ENCODE results near the gene ENC1.
"Not testable (repeated sequence)": the region's sequence is repeated elsewhere in the genome, so short reads cannot be mapped to it uniquely, and the experiment has no call there.

The ENC1 gene

GRCh38 chr5:74640450-74640953 lies at the start of gene ENC1:
Gene ENC1, minus strand, starts transcription at chr5:74640728. Its CDS starts 4,243 bp downstream, at chr5:74636485.
- no peaks in the 10 kb centered on the region for H3K9me3 Mint-ChIP-seq
- peak; percentile 58 to 82 for DNase-seq (ENCODE audit: low spot score in 2 of 2)
- peak; percentile 92 for ATAC-seq
- H3K4me1 Mint-ChIP-seq: peaks cover 41% of the 10 kb centered on the region
- H3K4me3 Mint-ChIP-seq: peak within 1 kb of the TSS; percentile 85
- peaks cover 5% of the 10 kb centered on the region for H3K36me3 Mint-ChIP-seq
- H3K27ac Mint-ChIP-seq: peak within 1 kb of the TSS; percentile 40

GRCh38 chr5:74686962-74687751 lies 46.6 kb upstream of the ENC1 start:
- Mint-ChIP-seq H3K36me3 (peaks cover 21% of the 10 kb centered on the region), H3K4me3 (peak overlapping the region; percentile 72), H3K4me1 (peaks cover 17% of the 10 kb centered on the region), H3K9me3 (no peaks in the 10 kb centered on the region), H3K27ac (no peak overlapping the region)
- ATAC-seq (no peak), DNase-seq (ENCODE audit: low spot score in 2 of 2) (no peak)

GRCh38 chr5:74685979-74686631 lies 45.6 kb upstream of the ENC1 start:
- Mint-ChIP-seq H3K9me3 (no peaks in the 10 kb centered on the region), H3K27ac (peak overlapping the region; percentile 64), H3K36me3 (peaks cover 20% of the 10 kb centered on the region), H3K4me3 (peak overlapping the region; percentile 72), H3K4me1 (peaks cover 17% of the 10 kb centered on the region)
- ATAC-seq: peak; percentile 3
- peak in 1 of 2 donors; percentile 50 for DNase-seq (ENCODE audit: low spot score in 2 of 2)

GRCh38 chr5:74684900-74685851 lies 44.6 kb upstream of the ENC1 start, which contains the start of gene HEXB:
Gene HEXB, plus strand, starts transcription at chr5:74685233. Its CDS starts 28 bp downstream, at chr5:74685261.
- H3K4me1 Mint-ChIP-seq: peaks cover 17% of the 10 kb centered on the region
- H3K9me3 Mint-ChIP-seq: no peaks in the 10 kb centered on the region
- ATAC-seq (peak; percentile 97), DNase-seq (ENCODE audit: low spot score in 2 of 2) (peak; percentile 73 to 91)
- peak within 1 kb of the TSS; percentile 72 for H3K4me3 Mint-ChIP-seq
- H3K36me3 Mint-ChIP-seq: peaks cover 11% of the 10 kb centered on the region
- peak within 1 kb of the TSS; percentile 64 for H3K27ac Mint-ChIP-seq

- no peak overlapping the region for H3K4me3 Mint-ChIP-seq
- H3K4me1 Mint-ChIP-seq: no peaks in the 10 kb centered on the region
- DNase-seq (ENCODE audit: low spot score in 2 of 2) (no peak), ATAC-seq (no peak)
- H3K36me3 Mint-ChIP-seq: no peaks in the 10 kb centered on the region
- no peak overlapping the region for H3K27ac Mint-ChIP-seq
- no peaks in the 10 kb centered on the region for H3K9me3 Mint-ChIP-seq
Measured at GRCh38 chr5:74679966-74680365, 39.4 kb upstream of the ENC1 start.

GRCh38 chr5:74679300-74679699 lies 38.8 kb upstream of the ENC1 start:
- not testable (repeated sequence) for H3K9me3 Mint-ChIP-seq; H3K4me1 Mint-ChIP-seq; H3K27ac Mint-ChIP-seq; H3K36me3 Mint-ChIP-seq; ATAC-seq; DNase-seq (ENCODE audit: low spot score in 2 of 2); H3K4me3 Mint-ChIP-seq

GRCh38 chr5:74678123-74678522 lies 37.6 kb upstream of the ENC1 start:
- DNase-seq (ENCODE audit: low spot score in 2 of 2); H3K4me3 Mint-ChIP-seq; H3K27ac Mint-ChIP-seq; H3K4me1 Mint-ChIP-seq; H3K36me3 Mint-ChIP-seq; H3K9me3 Mint-ChIP-seq; ATAC-seq: not testable (repeated sequence)

GRCh38 chr5:74676466-74676865 lies 35.9 kb upstream of the ENC1 start:
- DNase-seq (ENCODE audit: low spot score in 2 of 2); H3K4me3 Mint-ChIP-seq; H3K4me1 Mint-ChIP-seq; H3K36me3 Mint-ChIP-seq; H3K9me3 Mint-ChIP-seq; ATAC-seq; H3K27ac Mint-ChIP-seq: not testable (repeated sequence)

- H3K4me1 Mint-ChIP-seq: no peaks in the 10 kb centered on the region
- ATAC-seq: no peak
- no peak overlapping the region for H3K27ac Mint-ChIP-seq
- no peaks in the 10 kb centered on the region for H3K36me3 Mint-ChIP-seq
- no peak for DNase-seq (ENCODE audit: low spot score in 2 of 2)
- H3K9me3 Mint-ChIP-seq: no peaks in the 10 kb centered on the region
- no peak overlapping the region for H3K4me3 Mint-ChIP-seq
Measured at GRCh38 chr5:74673011-74673790, 32.7 kb upstream of the ENC1 start.

- H3K4me3 Mint-ChIP-seq: no peak overlapping the region
- H3K27ac Mint-ChIP-seq: no peak overlapping the region
- H3K36me3 Mint-ChIP-seq: no peaks in the 10 kb centered on the region
- no peak for DNase-seq (ENCODE audit: low spot score in 2 of 2)
- H3K9me3 Mint-ChIP-seq: no peaks in the 10 kb centered on the region
- ATAC-seq: no peak
- H3K4me1 Mint-ChIP-seq: no peaks in the 10 kb centered on the region
Measured at GRCh38 chr5:74672215-74672877, 31.8 kb upstream of the ENC1 start.

GRCh38 chr5:74670396-74671038 lies 30.0 kb upstream of the ENC1 start:
- DNase-seq (ENCODE audit: low spot score in 2 of 2): no peak
- Mint-ChIP-seq H3K4me3 (no peak overlapping the region), H3K27ac (no peak overlapping the region), H3K4me1 (no peaks in the 10 kb centered on the region), H3K9me3 (no peaks in the 10 kb centered on the region), H3K36me3 (no peaks in the 10 kb centered on the region)
- ATAC-seq: no peak

- no peak overlapping the region for H3K27ac Mint-ChIP-seq
- no peak for DNase-seq (ENCODE audit: low spot score in 2 of 2)
- H3K4me3 Mint-ChIP-seq: no peak overlapping the region
- no peaks in the 10 kb centered on the region for H3K9me3 Mint-ChIP-seq
- no peaks in the 10 kb centered on the region for H3K4me1 Mint-ChIP-seq
- ATAC-seq: no peak
- no peaks in the 10 kb centered on the region for H3K36me3 Mint-ChIP-seq
Measured at GRCh38 chr5:74669821-74670220, 29.3 kb upstream of the ENC1 start.

- no peak for ATAC-seq
- Mint-ChIP-seq H3K9me3 (no peaks in the 10 kb centered on the region), H3K4me1 (no peaks in the 10 kb centered on the region), H3K4me3 (no peak overlapping the region), H3K36me3 (no peaks in the 10 kb centered on the region), H3K27ac (no peak overlapping the region)
- DNase-seq (ENCODE audit: low spot score in 2 of 2): no peak
Measured at GRCh38 chr5:74667396-74667795, 26.9 kb upstream of the ENC1 start.
